Stimulated activated naive B cell treated with anti-CD40 and anti-IgM and Interleukin-4, amounts not matched to agents 10 μg/mL and 1 μg/mL and 100 μg/mL, for 72 hours (primary cell): ENCODE measurements around the gene KNSTRN.

Experiments
- ATAC-seq, 2 donors: fragments of 150-1000 bp; cut with Tn5 transposase; replicated peaks; 2 replicates each; pipeline ENCODE4 v1.10.0; 2021; ENCODE audit warnings: moderate library complexity in 1 of 2
- DNase-seq: peaks from one replicate; pipeline ENCODE4 v3.0.0; 2021
- H3K27ac Mint-ChIP-seq: one replicate; pipeline ENCODE4 v1.8.0; 2022; ENCODE audit warnings: mild to moderate bottlenecking, mixed read lengths
- H3K27me3 Mint-ChIP-seq, 2 donors: one replicate each; pipeline ENCODE4 v1.8.0; 2022; ENCODE audit warnings: mixed read lengths in 2 of 2
- H3K36me3 Mint-ChIP-seq, 2 donors: one replicate each; pipeline ENCODE4 v1.8.0; 2022; ENCODE audit warnings: mixed read lengths in 2 of 2, mild to moderate bottlenecking in 1 of 2
- H3K4me1 Mint-ChIP-seq, 2 donors: one replicate each; pipeline ENCODE4 v1.8.0; 2022; ENCODE audit warnings: mixed read lengths in 2 of 2, mild to moderate bottlenecking in 1 of 2
- H3K4me3 Mint-ChIP-seq, 2 donors: one replicate each; pipeline ENCODE4 v1.8.0; 2022; ENCODE audit warnings: mild to moderate bottlenecking in 2 of 2, mixed read lengths in 2 of 2, moderate library complexity in 1 of 2
- H3K9me3 Mint-ChIP-seq, 2 donors: one replicate each; pipeline ENCODE4 v1.8.0; 2022; ENCODE audit warnings: mixed read lengths in 2 of 2, mild to moderate bottlenecking in 1 of 2

KNSTRN gene

DNA sequence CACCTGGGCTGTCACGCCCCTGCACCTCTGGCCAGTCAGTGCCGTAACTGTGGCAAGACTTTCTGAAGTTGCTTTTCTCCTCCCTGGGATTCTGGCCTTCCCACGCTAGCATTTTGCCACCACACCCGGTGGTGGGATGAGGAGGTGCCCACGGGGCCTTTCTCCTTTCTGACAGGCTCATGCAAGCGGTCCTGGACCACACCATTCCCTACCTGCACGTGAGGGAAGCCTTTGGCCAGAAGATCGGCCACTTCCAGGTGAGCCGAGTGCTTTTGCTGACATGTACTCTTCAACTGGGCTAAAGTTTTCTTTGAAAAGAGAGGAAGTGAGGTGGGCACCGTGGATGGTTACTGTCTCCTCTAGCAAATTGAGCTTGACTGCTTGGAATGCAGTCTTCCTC lies 32.7 kb downstream of the KNSTRN start:
- Mint-ChIP-seq H3K27ac (no peak overlapping the region), H3K27me3 (no peaks in the 10 kb centered on the region), H3K9me3 (no peaks in the 10 kb centered on the region), H3K36me3 (peaks cover 37 to 61% of the 10 kb centered on the region in 2 donors), H3K4me1 (peaks cover 3 to 5% of the 10 kb centered on the region in 2 donors), H3K4me3 (no peak overlapping the region)
- no peak for ATAC-seq
- no peak for DNase-seq

GRCh38 chr15:40416056-40416455 lies 33.5 kb downstream of the KNSTRN start:
- DNase-seq (no peak), ATAC-seq (no peak)
- Mint-ChIP-seq H3K36me3 (peaks cover 30 to 53% of the 10 kb centered on the region in 2 donors), H3K27ac (no peak overlapping the region), H3K27me3 (no peaks in the 10 kb centered on the region), H3K4me1 (peaks cover 0 to under 1% of the 10 kb centered on the region in 2 donors), H3K9me3 (no peaks in the 10 kb centered on the region), H3K4me3 (no peak overlapping the region)

- ATAC-seq = no peak
- Mint-ChIP-seq H3K4me1 (no peaks in the 10 kb centered on the region), H3K36me3 (peaks cover 16 to 35% of the 10 kb centered on the region in 2 donors), H3K27ac (no peak overlapping the region), H3K9me3 (no peaks in the 10 kb centered on the region), H3K27me3 (no peaks in the 10 kb centered on the region), H3K4me3 (no peak overlapping the region)
- no peak for DNase-seq
Measured at GRCh38 chr15:40418126-40418525, 35.6 kb downstream of the KNSTRN start.

DNA sequence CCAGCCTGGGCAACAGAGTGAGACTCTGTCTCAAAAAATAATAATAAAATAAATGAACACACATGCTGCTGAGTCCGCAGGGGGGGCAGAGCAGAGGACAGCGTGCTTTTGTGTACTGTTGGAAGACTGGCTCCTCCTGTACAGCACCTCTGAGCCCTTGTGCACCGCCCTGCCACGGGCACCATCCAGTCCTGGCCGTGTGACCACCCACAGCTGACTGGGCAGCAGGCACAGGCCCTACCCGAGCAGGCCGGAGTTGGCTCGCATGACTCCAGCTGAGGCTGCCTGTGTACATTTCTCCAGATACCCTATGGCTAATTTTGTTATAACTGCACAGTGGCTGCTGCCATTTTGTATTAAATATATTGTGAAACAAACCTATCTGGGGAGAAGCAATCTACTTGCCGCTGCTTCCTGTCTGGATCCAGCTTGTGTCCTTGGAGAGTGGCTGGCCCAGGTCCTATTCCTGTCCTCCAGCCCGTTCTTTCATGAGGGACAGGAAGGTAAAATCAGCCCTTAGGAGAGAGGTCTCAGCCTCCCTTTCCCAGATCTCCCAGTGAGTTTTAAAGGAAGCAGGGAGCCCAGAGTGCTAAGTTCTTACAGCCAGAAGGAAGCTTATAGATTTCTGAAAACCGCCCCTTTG lies 37.7 kb downstream of the KNSTRN start:
- Mint-ChIP-seq H3K9me3 (no peaks in the 10 kb centered on the region), H3K36me3 (peaks cover 5 to 18% of the 10 kb centered on the region in 2 donors), H3K4me1 (no peaks in the 10 kb centered on the region), H3K27ac (no peak overlapping the region), H3K4me3 (no peak overlapping the region), H3K27me3 (no peaks in the 10 kb centered on the region)
- DNase-seq (no peak), ATAC-seq (no peak)

DNA sequence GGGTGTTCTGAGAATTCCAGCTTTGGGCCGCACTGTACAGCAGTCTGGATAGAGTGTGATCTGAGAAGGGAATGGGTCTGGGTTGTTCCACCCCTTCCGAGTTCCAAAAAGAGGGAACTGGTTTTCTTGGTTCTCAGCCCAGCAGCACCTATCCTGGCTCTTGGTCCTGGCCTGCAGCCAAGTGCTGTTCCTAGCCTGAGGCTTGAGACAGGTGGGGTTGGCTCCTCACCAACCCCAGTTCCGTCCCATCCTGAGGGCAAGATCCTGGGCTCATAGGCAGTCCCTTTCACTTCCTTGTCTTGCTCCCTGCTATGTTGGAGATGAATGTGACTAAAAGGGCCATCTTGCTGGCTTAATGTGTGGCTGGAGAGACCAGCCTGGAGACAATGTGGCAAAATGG lies 38.3 kb downstream of the KNSTRN start:
- no peaks in the 10 kb centered on the region for H3K27me3 Mint-ChIP-seq
- peak overlapping the region; percentile 65 for H3K27ac Mint-ChIP-seq
- H3K36me3 Mint-ChIP-seq = peaks cover 1 to 12% of the 10 kb centered on the region in 2 donors
- no peaks in the 10 kb centered on the region for H3K4me1 Mint-ChIP-seq
- ATAC-seq = no peak
- H3K4me3 Mint-ChIP-seq = no peak overlapping the region
- no peaks in the 10 kb centered on the region for H3K9me3 Mint-ChIP-seq
- no peak for DNase-seq

GRCh38 chr15:40421246-40422157 lies 39.0 kb downstream of the KNSTRN start:
- peak; percentile 97 to 99 for ATAC-seq

GRCh38 chr15:40424483-40425115 lies 42.1 kb downstream of the KNSTRN start:
- no peak overlapping the region for H3K27ac Mint-ChIP-seq
- H3K4me3 Mint-ChIP-seq = no peak overlapping the region
- peaks cover 0 to 5% of the 10 kb centered on the region in 2 donors for H3K36me3 Mint-ChIP-seq
- H3K9me3 Mint-ChIP-seq = no peaks in the 10 kb centered on the region
- H3K4me1 Mint-ChIP-seq = no peaks in the 10 kb centered on the region
- no peak for DNase-seq
- no peaks in the 10 kb centered on the region for H3K27me3 Mint-ChIP-seq
- ATAC-seq = no peak

More at GRCh38 chr15:40421246-40422157, 39.0 kb downstream of the KNSTRN start:
- Mint-ChIP-seq H3K27ac (peak overlapping the region; percentile 3), H3K36me3 (peaks cover 0 to 10% of the 10 kb centered on the region in 2 donors), H3K9me3 (no peaks in the 10 kb centered on the region), H3K27me3 (no peaks in the 10 kb centered on the region), H3K4me1 (no peaks in the 10 kb centered on the region), H3K4me3 (no peak overlapping the region)
- peak; percentile 66 for DNase-seq

- H3K9me3 Mint-ChIP-seq = no peaks in the 10 kb centered on the region
Measured at GRCh38 chr15:40425681-40426080, 43.2 kb downstream of the KNSTRN start.

GRCh38 chr15:40427188-40427587 lies 44.7 kb downstream of the KNSTRN start:
- ATAC-seq (no peak), DNase-seq (no peak)
- H3K36me3 Mint-ChIP-seq = peaks cover 0 to 5% of the 10 kb centered on the region in 2 donors
- H3K4me3 Mint-ChIP-seq = no peak overlapping the region
- no peaks in the 10 kb centered on the region for H3K9me3 Mint-ChIP-seq
- no peaks in the 10 kb centered on the region for H3K4me1 Mint-ChIP-seq
- no peak overlapping the region for H3K27ac Mint-ChIP-seq
- H3K27me3 Mint-ChIP-seq = no peaks in the 10 kb centered on the region

More at GRCh38 chr15:40425681-40426080, 43.2 kb downstream of the KNSTRN start:
- ATAC-seq (no peak), DNase-seq (no peak)
- H3K4me1 Mint-ChIP-seq = no peaks in the 10 kb centered on the region
- no peak overlapping the region for H3K27ac Mint-ChIP-seq
- H3K36me3 Mint-ChIP-seq = peaks cover 0 to 5% of the 10 kb centered on the region in 2 donors
- no peak overlapping the region for H3K4me3 Mint-ChIP-seq
- H3K27me3 Mint-ChIP-seq = no peaks in the 10 kb centered on the region

- Mint-ChIP-seq H3K36me3 (peaks cover 0 to 5% of the 10 kb centered on the region in 2 donors), H3K4me3 (no peak overlapping the region), H3K9me3 (no peaks in the 10 kb centered on the region), H3K27me3 (no peaks in the 10 kb centered on the region), H3K27ac (no peak overlapping the region), H3K4me1 (no peaks in the 10 kb centered on the region)
- ATAC-seq (no peak), DNase-seq (no peak)
Measured at GRCh38 chr15:40428185-40428584, 45.7 kb downstream of the KNSTRN start.

DNA sequence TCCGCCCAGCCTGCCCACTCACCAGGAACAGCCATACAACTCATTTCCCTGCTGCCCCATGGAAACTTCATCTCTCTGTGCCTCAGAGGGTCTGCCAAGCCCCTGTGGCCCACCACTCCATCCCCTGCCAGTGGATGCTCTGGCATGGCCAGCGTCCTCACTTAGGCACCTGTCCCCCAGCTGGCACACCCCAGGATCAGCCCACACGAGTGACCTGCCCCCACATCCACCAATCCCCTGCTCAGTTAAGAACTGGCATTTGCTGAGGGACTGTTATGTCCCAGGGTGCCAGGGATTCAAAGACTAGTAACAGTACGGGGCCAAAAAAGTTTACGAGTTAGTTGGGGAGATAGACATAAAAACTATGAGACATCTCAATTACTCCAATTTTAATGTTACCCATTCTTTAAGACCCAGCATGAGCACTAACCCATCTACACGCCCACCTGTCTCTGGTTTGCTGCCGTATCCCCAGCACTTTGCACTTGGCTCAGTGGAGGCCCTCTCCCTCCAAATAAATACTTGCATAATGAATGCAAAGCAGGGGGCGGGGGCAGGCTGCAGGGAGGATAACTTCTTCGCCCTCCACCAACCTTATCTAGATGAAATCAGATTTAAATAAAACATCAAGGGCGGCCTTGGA lies 46.7 kb downstream of the KNSTRN start:
- no peak for DNase-seq
- Mint-ChIP-seq H3K27ac (no peak overlapping the region), H3K4me1 (no peaks in the 10 kb centered on the region), H3K36me3 (peaks cover 0 to 5% of the 10 kb centered on the region in 2 donors), H3K4me3 (no peak overlapping the region), H3K27me3 (no peaks in the 10 kb centered on the region), H3K9me3 (no peaks in the 10 kb centered on the region)
- no peak for ATAC-seq

- H3K36me3 Mint-ChIP-seq = peaks cover 0 to 5% of the 10 kb centered on the region in 2 donors
- DNase-seq (no peak), ATAC-seq (no peak)
- H3K4me3 Mint-ChIP-seq = no peak overlapping the region
- no peaks in the 10 kb centered on the region for H3K4me1 Mint-ChIP-seq
- H3K27ac Mint-ChIP-seq = no peak overlapping the region
- H3K9me3 Mint-ChIP-seq = no peaks in the 10 kb centered on the region
- H3K27me3 Mint-ChIP-seq = peaks cover 0 to 3% of the 10 kb centered on the region in 2 donors
Measured at GRCh38 chr15:40430271-40430805, 47.8 kb downstream of the KNSTRN start.

GRCh38 chr15:40435023-40435709 lies 52.6 kb downstream of the KNSTRN start:
- Mint-ChIP-seq H3K4me1 (peaks cover 32 to 44% of the 10 kb centered on the region in 2 donors), H3K4me3 (no peak overlapping the region), H3K36me3 (no peaks in the 10 kb centered on the region), H3K27me3 (peaks cover 45 to 46% of the 10 kb centered on the region in 2 donors), H3K9me3 (no peaks in the 10 kb centered on the region), H3K27ac (no peak overlapping the region)
- DNase-seq (no peak), ATAC-seq (no peak)
